ENCODE results near the gene ETV4.

Gene ETV4

GRCh38 chr17:43545383-43545632 lies 832 bp downstream of the ETV4 start:
- H3K4me2 ChIP-seq = peak overlapping the region; percentile 89
- peak overlapping the region; percentile 69; the same call in 1 of the 2 replicates for H3K9ac ChIP-seq
- H3K27ac ChIP-seq = peak overlapping the region; percentile 42
- TF ChIP-seq, protein P1, sequence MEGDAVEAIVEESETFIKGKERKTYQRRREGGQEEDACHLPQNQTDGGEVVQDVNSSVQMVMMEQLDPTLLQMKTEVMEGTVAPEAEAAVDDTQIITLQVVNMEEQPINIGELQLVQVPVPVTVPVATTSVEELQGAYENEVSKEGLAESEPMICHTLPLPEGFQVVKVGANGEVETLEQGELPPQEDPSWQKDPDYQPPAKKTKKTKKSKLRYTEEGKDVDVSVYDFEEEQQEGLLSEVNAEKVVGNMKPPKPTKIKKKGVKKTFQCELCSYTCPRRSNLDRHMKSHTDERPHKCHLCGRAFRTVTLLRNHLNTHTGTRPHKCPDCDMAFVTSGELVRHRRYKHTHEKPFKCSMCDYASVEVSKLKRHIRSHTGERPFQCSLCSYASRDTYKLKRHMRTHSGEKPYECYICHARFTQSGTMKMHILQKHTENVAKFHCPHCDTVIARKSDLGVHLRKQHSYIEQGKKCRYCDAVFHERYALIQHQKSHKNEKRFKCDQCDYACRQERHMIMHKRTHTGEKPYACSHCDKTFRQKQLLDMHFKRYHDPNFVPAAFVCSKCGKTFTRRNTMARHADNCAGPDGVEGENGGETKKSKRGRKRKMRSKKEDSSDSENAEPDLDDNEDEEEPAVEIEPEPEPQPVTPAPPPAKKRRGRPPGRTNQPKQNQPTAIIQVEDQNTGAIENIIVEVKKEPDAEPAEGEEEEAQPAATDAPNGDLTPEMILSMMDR (conservative IDR thresholded peaks at IDR 0.05; ENCODE audit: low read depth, low read length) = no peak
- no peaks in the 10 kb centered on the region; the same call in 1 of the 2 replicates for H3K79me2 ChIP-seq (ENCODE audit: insufficient read depth, low read depth)
- H3K27me3 ChIP-seq (ENCODE audit: insufficient read depth, low read depth) = no peaks in the 10 kb centered on the region; the same call in 1 of the 2 replicates
- no peaks in the 10 kb centered on the region for H4K20me1 ChIP-seq (ENCODE audit: insufficient read depth)
- no peak overlapping the region for H3K4me3 ChIP-seq (IDR thresholded peaks at IDR 0.05; ENCODE audit: insufficient read depth, low read depth, low read length)
- no peaks in the 10 kb centered on the region for H3K36me3 ChIP-seq (ENCODE audit: insufficient read depth)
- peaks cover 13% of the 10 kb centered on the region for H3K4me1 ChIP-seq (ENCODE audit: low read depth, poor library complexity, severe bottlenecking)
- H2AFZ ChIP-seq (ENCODE audit: low read depth) = peak overlapping the region; percentile 92

DNA sequence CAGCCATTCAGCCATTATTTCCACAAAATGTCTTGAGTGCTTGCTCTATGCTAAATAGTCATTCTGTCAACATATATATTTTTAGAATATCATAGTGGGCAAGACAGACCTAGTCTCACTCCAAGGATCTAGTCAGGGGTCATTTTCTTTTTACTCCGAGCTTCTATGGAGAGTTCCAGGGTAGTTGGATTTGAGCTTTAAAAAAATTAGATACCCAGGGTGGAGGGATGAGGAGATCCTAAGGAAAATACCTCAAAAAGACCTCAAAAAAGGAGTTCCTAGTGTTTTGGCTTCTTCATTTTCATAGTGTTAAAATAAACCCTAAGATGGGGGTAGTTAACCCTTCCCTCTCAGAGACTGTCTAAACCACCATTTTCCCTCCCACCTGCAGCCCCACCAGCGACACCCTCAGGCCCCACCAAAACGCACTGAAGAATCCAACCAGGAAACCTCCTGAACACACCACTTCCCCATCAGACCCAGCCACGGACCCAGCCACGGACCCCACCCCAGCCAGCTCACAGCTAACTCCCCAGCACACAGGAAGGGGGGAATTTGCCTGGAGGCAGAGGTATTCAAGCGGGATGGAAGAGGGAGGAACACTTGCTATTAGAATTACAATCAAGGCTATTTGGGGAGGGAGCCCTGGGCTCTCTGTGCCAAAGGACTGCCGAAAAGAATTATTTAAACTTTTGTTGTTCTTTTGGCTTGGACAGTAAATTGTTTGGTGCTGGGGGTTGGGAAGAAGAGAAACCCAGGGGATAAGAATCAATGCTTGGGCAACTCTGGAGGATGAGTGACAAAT lies 2.2 kb downstream of the ETV4 start:
- H3K27me3 ChIP-seq (ENCODE audit: insufficient read depth, low read depth) = no peaks in the 10 kb centered on the region; the same call in 1 of the 2 replicates
- no peaks in the 10 kb centered on the region for H4K20me1 ChIP-seq (ENCODE audit: insufficient read depth)
- no peak overlapping the region for H2AFZ ChIP-seq (ENCODE audit: low read depth)
- TF ChIP-seq, protein P1 (conservative IDR thresholded peaks at IDR 0.05; ENCODE audit: low read depth, low read length) = no peak
- no peak overlapping the region for H3K27ac ChIP-seq
- H3K4me3 ChIP-seq (IDR thresholded peaks at IDR 0.05; ENCODE audit: insufficient read depth, low read depth, low read length) = no peak overlapping the region
- no peak overlapping the region; the same call in 1 of the 2 replicates for H3K9ac ChIP-seq
- no peaks in the 10 kb centered on the region; the same call in 1 of the 2 replicates for H3K79me2 ChIP-seq (ENCODE audit: insufficient read depth, low read depth)
- H3K4me2 ChIP-seq = peak overlapping the region; percentile 89; the same call in 1 of the 2 replicates
- H3K4me1 ChIP-seq (ENCODE audit: low read depth, poor library complexity, severe bottlenecking) = peaks cover 13% of the 10 kb centered on the region
- no peaks in the 10 kb centered on the region for H3K36me3 ChIP-seq (ENCODE audit: insufficient read depth)

DNA sequence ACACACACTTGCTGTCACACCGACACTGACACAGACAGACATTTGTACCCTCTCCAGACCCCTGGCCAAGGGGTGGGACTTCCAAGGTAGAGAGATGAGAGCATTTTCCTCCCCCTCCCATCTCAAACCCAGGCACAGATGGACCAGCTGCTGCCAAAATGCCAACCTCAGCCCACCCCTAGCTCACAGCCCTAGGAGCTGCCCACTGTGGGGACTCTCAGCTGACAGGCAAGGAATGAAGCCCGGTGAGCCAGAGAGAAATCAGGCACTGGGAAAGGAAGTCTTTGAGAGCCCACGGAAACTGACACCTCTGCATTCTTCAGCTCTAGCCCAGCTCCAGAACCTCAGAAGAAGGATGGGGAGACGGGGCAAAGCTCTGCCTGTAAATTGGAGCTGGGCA lies 2.8 kb downstream of the ETV4 start:
- H3K36me3 ChIP-seq (ENCODE audit: insufficient read depth) = no peaks in the 10 kb centered on the region
- no peaks in the 10 kb centered on the region; the same call in 1 of the 2 replicates for H3K27me3 ChIP-seq (ENCODE audit: insufficient read depth, low read depth)
- H3K27ac ChIP-seq = no peak overlapping the region
- H2AFZ ChIP-seq (ENCODE audit: low read depth) = no peak overlapping the region
- H4K20me1 ChIP-seq (ENCODE audit: insufficient read depth) = no peaks in the 10 kb centered on the region
- no peak overlapping the region for H3K4me3 ChIP-seq (IDR thresholded peaks at IDR 0.05; ENCODE audit: insufficient read depth, low read depth, low read length)
- H3K4me2 ChIP-seq = no peak overlapping the region
- TF ChIP-seq, protein P1 (conservative IDR thresholded peaks at IDR 0.05; ENCODE audit: low read depth, low read length) = no peak
- no peaks in the 10 kb centered on the region; the same call in 1 of the 2 replicates for H3K79me2 ChIP-seq (ENCODE audit: insufficient read depth, low read depth)
- peaks cover 13% of the 10 kb centered on the region for H3K4me1 ChIP-seq (ENCODE audit: low read depth, poor library complexity, severe bottlenecking)
- no peak overlapping the region for H3K9ac ChIP-seq

- no peaks in the 10 kb centered on the region for H3K36me3 ChIP-seq (ENCODE audit: insufficient read depth)
- no peak overlapping the region for H2AFZ ChIP-seq (ENCODE audit: low read depth)
- no peaks in the 10 kb centered on the region; the same call in 1 of the 2 replicates for H3K79me2 ChIP-seq (ENCODE audit: insufficient read depth, low read depth)
- H3K4me3 ChIP-seq (IDR thresholded peaks at IDR 0.05; ENCODE audit: insufficient read depth, low read depth, low read length) = no peak overlapping the region
- no peak overlapping the region for H3K4me2 ChIP-seq
- no peaks in the 10 kb centered on the region; the same call in 1 of the 2 replicates for H3K27me3 ChIP-seq (ENCODE audit: insufficient read depth, low read depth)
- peaks cover 13% of the 10 kb centered on the region for H3K4me1 ChIP-seq (ENCODE audit: low read depth, poor library complexity, severe bottlenecking)
- TF ChIP-seq, protein P1 (conservative IDR thresholded peaks at IDR 0.05; ENCODE audit: low read depth, low read length) = no peak
- no peak overlapping the region for H3K9ac ChIP-seq
- no peak overlapping the region for H3K27ac ChIP-seq
- no peaks in the 10 kb centered on the region for H4K20me1 ChIP-seq (ENCODE audit: insufficient read depth)
Observed at GRCh38 chr17:43542859-43543258, 3.3 kb downstream of the ETV4 start.

Data from KMS-11 (cell line).